ENCODE results near the gene NXPE3.

DNA sequence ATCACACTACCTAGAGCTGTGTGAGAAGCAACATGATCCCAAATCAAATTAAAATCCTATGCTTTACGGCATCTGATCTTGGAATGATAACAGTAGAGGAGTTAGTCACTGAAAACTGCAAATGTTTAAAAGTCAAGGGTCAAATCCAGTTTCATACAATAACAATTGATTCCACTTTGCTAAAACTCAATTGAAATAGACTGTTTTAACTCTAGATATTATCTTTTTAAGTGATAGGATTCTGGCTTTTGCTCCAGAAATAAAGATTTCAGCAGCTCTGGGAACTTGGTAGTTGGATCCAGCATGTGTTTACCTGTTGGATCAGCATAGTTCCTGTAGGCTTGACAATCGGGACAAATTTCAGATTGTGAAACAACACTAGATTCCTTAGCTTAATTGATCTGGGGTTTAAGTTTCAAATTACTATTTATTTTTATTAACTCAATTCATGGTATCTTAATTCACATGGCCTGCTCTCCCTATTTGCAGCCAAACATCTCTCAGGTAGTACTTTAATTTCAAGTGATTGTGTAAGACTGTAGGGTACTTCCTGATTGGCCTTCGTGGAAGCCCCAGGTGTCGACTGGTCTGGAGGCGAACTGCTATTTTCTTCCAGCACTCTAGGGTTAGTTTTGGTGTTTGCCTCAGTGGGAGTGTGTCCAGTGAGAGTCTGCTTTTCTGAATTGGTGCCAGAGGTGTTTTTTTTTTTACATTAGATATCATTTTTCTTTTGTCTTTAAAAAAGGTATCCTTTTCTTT is 86.9 kb downstream of the NXPE3 start:
- TF ChIP-seq, protein P1, sequence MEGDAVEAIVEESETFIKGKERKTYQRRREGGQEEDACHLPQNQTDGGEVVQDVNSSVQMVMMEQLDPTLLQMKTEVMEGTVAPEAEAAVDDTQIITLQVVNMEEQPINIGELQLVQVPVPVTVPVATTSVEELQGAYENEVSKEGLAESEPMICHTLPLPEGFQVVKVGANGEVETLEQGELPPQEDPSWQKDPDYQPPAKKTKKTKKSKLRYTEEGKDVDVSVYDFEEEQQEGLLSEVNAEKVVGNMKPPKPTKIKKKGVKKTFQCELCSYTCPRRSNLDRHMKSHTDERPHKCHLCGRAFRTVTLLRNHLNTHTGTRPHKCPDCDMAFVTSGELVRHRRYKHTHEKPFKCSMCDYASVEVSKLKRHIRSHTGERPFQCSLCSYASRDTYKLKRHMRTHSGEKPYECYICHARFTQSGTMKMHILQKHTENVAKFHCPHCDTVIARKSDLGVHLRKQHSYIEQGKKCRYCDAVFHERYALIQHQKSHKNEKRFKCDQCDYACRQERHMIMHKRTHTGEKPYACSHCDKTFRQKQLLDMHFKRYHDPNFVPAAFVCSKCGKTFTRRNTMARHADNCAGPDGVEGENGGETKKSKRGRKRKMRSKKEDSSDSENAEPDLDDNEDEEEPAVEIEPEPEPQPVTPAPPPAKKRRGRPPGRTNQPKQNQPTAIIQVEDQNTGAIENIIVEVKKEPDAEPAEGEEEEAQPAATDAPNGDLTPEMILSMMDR (IDR thresholded peaks at IDR 0.05; ENCODE audit: low read depth, low read length, poor library complexity, severe bottlenecking), result no peak
- TF ChIP-seq EZH2phosphoT487 (IDR thresholded peaks at IDR 0.05; ENCODE audit: borderline replicate concordance, low read length), result no peak
